Fibroblast of skin of left quadriceps (primary cell): ENCODE data around the gene GNMT.
A peak's percentile ranks its signal among the peaks of the same experiment; 100 is the strongest.

Source experiments
- DNase-seq, 2 experiments: peaks; one replicate each; pipeline ENCODE4 v3.0.0-alpha.2; 2013; ENCODE audit warnings: low read depth in 2 of 2

GNMT gene

DNA sequence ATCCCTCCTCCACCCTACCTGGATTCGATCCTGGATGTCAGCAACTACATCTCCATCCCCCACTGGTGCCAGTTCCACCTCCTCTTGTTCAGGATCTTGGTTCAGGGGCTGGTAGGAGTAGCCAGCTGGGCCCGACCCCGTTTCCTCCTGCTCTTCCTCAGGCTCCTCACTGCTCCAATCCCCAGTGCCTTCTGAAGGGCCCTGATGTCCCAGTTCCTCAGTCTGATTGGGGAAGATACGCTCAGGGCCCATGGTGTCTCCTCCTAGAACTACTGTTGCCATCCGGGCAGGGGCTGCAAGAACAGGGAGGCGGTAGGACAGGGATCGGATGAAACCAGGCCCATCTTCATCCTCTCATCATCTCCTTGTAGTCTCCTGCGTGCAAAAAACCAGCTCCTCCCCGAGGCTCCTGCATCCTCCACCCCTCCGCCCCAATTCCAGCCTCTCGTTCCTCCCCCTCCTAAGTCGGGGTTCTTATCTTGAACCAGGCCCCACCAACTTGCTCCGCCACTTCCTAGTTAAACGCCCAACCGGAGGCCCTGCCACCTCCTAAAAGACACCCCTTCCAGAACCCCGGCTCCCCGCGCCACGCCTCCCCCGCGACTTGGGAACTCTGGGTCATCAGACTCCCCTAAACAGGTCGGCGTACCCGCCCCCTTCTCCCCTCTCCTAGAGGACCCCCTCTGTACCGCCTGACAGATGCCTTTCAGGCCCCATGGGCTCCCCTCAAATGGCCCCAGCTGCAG lies 52.7 kb downstream of the GNMT start:
- peak in 1 of 2 experiments; percentile 4 for DNase-seq
